Measurements from ENCODE around the gene ADK.

DNA sequence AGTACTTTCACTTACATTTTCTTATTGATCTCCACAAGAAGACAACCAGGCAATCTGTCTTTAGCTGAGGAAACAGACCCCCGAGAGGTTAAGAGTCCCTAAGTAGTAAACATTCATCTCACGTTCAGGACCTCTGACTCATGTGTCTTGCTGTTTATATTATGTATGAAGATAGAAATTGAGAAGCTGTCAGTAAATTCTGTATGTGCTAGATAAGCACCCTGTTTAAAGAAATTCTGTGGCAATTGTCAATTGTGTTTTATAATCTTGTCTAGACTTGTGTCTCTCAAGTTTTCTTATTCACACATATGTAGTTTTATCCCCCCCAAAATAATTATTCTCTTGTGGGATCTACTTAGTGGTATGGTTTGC is 14.5 kb downstream of the ADK start:
- TF ChIP-seq POLR2A (IDR thresholded peaks at IDR 0.05) (no peak), POLR2AphosphoS5 (IDR thresholded peaks at IDR 0.05) (no peak)
- TF ChIP-seq, protein P1, sequence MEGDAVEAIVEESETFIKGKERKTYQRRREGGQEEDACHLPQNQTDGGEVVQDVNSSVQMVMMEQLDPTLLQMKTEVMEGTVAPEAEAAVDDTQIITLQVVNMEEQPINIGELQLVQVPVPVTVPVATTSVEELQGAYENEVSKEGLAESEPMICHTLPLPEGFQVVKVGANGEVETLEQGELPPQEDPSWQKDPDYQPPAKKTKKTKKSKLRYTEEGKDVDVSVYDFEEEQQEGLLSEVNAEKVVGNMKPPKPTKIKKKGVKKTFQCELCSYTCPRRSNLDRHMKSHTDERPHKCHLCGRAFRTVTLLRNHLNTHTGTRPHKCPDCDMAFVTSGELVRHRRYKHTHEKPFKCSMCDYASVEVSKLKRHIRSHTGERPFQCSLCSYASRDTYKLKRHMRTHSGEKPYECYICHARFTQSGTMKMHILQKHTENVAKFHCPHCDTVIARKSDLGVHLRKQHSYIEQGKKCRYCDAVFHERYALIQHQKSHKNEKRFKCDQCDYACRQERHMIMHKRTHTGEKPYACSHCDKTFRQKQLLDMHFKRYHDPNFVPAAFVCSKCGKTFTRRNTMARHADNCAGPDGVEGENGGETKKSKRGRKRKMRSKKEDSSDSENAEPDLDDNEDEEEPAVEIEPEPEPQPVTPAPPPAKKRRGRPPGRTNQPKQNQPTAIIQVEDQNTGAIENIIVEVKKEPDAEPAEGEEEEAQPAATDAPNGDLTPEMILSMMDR (IDR thresholded peaks at IDR 0.05 in 8 of 11, conservative IDR thresholded peaks at IDR 0.05 in 3 of 11): no peak
